Heart right ventricle (tissue), 16 donors: ENCODE measurements around the gene C14orf132. TPM values are rescaled to one million over a fixed set of nuclear protein-coding genes. Genes with fewer than 3 reads are reported as not detected.
"Not testable (repeated sequence)": the region's sequence is repeated elsewhere in the genome, so short reads cannot be mapped to it uniquely, and the experiment has no call there.

ENCODE experiments used
- ATAC-seq, 8 donors: fragments of 200-7000 bp; cut with Tn5 transposase; one replicate each; pipeline ENCODE4 v1.9.1; 2020; ENCODE audit warnings: mild to moderate bottlenecking in 8 of 8, moderate library complexity in 8 of 8, moderate number of reproducible peaks in 1 of 8
- DNase-seq, 2 donors: peaks; one replicate each; pipeline ENCODE4 v3.0.0-alpha.2; 2020
- H3K27ac ChIP-seq, 10 donors: fragments of 200-600 bp; sonication (generic) in 2 of 10; one replicate each; pipeline versions ENCODE4 v1.5.0 to v1.8.0; 2020 to 2022; ENCODE audit warnings: mild to moderate bottlenecking in 3 of 10
- H3K27me3 ChIP-seq, 7 donors: fragments of 200-600 bp; one replicate each; pipeline ENCODE4 v1.8.0; 2021 to 2022; ENCODE audit warnings: mild to moderate bottlenecking in 2 of 7
- H3K36me3 ChIP-seq, 9 donors: fragments of 200-600 bp; sonication (generic) in 1 of 9; one replicate each; pipeline versions ENCODE4 v1.5.0 to v1.8.0; 2020 to 2022; ENCODE audit warnings: mild to moderate bottlenecking in 2 of 9
- H3K4me1 ChIP-seq, 9 donors: fragments of 200-600 bp; sonication (generic) in 1 of 9; one replicate each; pipeline versions ENCODE4 v1.5.0 to v1.8.0; 2020 to 2022; ENCODE audit warnings: mild to moderate bottlenecking in 4 of 9
- H3K4me3 ChIP-seq, 10 donors: fragments of 200-600 bp; sonication (generic) in 2 of 10; one replicate each; pipeline versions ENCODE4 v1.5.0 to v1.8.0; 2020 to 2022; ENCODE audit warnings: mild to moderate bottlenecking in 7 of 10, moderate library complexity in 2 of 10
- H3K9me3 ChIP-seq, 11 donors: fragments of 200-600 bp in 10 of 11; sonication (generic) in 2 of 11; one replicate each; pipeline versions ENCODE4 v1.5.0 to v1.8.0; 2013 to 2022; ENCODE audit warnings: mild to moderate bottlenecking in 2 of 11, control low read depth in 1 of 11, moderate library complexity in 1 of 11
- CTCF ChIP-seq, 9 donors: fragments of 200-600 bp; sonication (generic) in 2 of 9; IDR thresholded peaks; one replicate each; pipeline versions ENCODE4 v1.5.0 to v1.8.0; 2021 to 2022; ENCODE audit warnings: antibody characterized with exemption in 9 of 9, mild to moderate bottlenecking in 5 of 9, moderate library complexity in 1 of 9
- WGBS, 2 donors: extraction: QIAGEN DNeasy Blood & Tissue Kit; methylation state at CpG; one replicate each; pipeline ENCODE4 v1.1.7; 2013; ENCODE audit warnings: inconsistent platforms in 1 of 2; 5-methylcytosine and 5-hydroxymethylcytosine counted together
- intact Hi-C, 10 donors: fragments of 100-400 bp; cut with DNase I; formaldehyde crosslinking; loops; one replicate each; pipeline versions ENCODE4 v1.11.1 to v1.14.2; 2022
- polyA plus RNA-seq, 2 donors: library from polyadenylated mRNA; stranded (reverse); fragments of 200-250 nt; gene quantifications; one replicate each; pipeline ENCODE4 v1.2.3, GENCODE V29; 2013
- total RNA-seq, 10 donors: library from RNA; stranded (reverse); fragmentation: NEBNext Ultra II Directional in 3 of 10; extraction: Animal tissue kit (Norgen Biotek cat#: 25700) in 3 of 10; gene quantifications; one replicate each; pipeline versions ENCODE4 v1.2.1 to v1.2.4, GENCODE V29; 2021 to 2023
- donor health status: Arrhythmogenic right ventricular cardiomyopathy.
- donor health status: ischemic (EF 13 %, LVEDD 7.1; RV severe dilation, severe dysfunction).
- donor health status: healthy with polysubstance abuse.
- donor health status: DM: no; HTN: yes; CAD: no.
- donor health status: DM: no; HTN: no; CAD: no.
- donor health status: ischemic (EF 25% LVEDD 6.9; RV normal size, moderate dysfunction).
- donor health status: ischemic (EF 25% LVEDD 5.7; RV mildly dilated, moderate dysfunction).
- donor health status: healthy.
- donor health status: DM: yes; HTN: yes; CAD: no.
- donor health status: Ischemic cardiomyopathy.
- donor health status: ischemic (EF 35%, LVEDD 5.7; RV mildly dilated, moderate dysfunction).
- donor health status: nonischemic (EF 11% LVEDD 7.7; RV severe dilation, severe dysfunction).
- donor health status: DM: yes; HTN: yes; CAD: no.
- donor health status: PGD.
- donor health status: ischemic (EF 29% LVEDD 5.4; RV normal size, mild dysfunction).
- donor health status: nonischemic (EF 23%, LVEDD 6.1; RV moderate dilation, normal function).

C14orf132 gene
- total and polyA plus RNA-seq, 12 donors = 0.80 to 16.2 (median 2.5) TPM

GRCh38 chr14:96072746-96073145 lies 33.6 kb downstream of the C14orf132 start:
- H3K27ac ChIP-seq = no peak overlapping the region
- intact Hi-C loops = no loop called here
- 91 to 96% methylated on average over 6 of the region's 6 CpGs for WGBS, 2 donors

DNA sequence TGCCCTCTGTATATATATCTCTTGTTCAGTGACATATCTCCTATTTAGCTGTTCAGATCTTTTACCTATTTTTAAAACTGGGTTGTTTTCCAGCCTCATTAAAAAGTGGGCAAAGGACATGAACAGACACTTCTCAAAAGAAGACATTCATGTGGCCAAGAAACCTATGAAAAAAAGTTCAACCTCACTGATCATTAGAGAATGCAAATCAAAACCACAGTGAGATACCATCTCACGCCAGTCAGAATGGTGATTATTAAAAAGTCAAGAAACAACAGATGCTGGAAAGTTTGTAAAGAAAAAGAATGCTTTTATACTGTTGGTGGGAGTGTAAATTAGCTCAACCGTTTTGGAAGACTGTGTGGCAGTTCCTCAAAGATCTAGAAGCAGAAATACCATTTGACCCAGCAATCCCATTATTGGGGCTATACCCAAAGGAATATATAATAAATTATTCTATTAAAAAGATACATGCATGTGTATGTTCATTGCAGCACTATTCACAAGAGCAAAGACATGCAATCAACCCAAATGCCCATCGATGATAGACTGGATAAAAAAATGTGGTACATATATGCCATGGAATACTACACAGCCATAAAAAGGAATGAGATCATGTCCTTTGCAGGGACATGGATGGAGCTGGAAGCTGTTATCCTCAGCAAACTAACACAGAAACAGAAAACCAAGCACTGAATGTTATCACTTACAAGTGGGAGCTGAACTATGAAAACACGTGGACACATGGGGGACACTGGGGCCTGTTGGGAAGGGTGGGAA lies 34.3 kb downstream of the C14orf132 start:
- H3K27me3 ChIP-seq, H3K27ac ChIP-seq, H3K4me1 ChIP-seq, DNase-seq, H3K4me3 ChIP-seq, intact Hi-C loops, H3K36me3 ChIP-seq, ATAC-seq, H3K9me3 ChIP-seq: not testable (repeated sequence)
- WGBS, 2 donors = 90 to 95% methylated on average over 4 of the region's 4 CpGs

More at GRCh38 chr14:96072746-96073145, 33.6 kb downstream of the C14orf132 start:
- H3K4me3 ChIP-seq = no peak overlapping the region
- H3K27me3 ChIP-seq = no peaks in the 10 kb centered on the region
- ATAC-seq (no peak), DNase-seq (no peak)
- H3K9me3 ChIP-seq = peaks cover 0 to 9% (median 0%) of the 10 kb centered on the region in 11 donors
- no peak for TF ChIP-seq CTCF (IDR thresholded peaks at IDR 0.05)
- H3K4me1 ChIP-seq = no peaks in the 10 kb centered on the region
- no peaks in the 10 kb centered on the region for H3K36me3 ChIP-seq

DNA sequence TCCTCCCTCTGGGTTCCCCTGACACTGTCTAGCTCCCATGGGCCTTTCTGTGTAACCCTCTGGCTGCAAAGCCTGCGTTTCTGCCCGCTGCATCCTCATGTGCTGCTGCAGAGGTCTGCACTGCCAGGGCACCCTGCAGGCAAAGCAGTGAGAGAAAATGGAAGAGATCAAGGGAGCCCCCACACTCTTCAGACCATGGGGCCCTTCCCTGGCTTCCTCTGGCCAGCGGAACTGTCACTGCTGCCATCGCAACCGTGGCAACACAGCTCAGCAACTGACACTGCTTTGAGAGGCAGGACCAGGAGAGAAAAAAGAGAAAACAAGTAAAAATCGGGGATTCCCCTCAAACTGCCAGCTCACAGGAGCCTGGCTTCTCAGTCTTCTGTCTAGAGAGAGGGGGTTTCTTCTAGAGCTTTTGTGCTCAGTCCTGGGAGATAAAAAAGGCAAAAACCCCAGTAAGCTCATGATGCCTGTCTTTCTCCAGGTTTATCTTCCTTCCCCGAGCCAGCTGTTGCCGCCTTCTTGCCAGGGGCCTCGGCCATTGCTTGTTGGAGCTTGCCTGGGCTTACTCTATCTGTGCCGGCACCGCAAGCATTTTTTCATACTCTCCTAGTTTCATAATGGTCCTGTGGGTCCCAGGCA lies 38.9 kb downstream of the C14orf132 start:
- WGBS, 2 donors = 66 to 72% methylated on average over 11 of the region's 11 CpGs
- no peak overlapping the region for H3K4me3 ChIP-seq
- intact Hi-C loops = no loop called here
- DNase-seq (no peak), ATAC-seq (no peak)
- H3K27ac ChIP-seq = no peak overlapping the region
- no peak for TF ChIP-seq CTCF (IDR thresholded peaks at IDR 0.05)
- no peaks in the 10 kb centered on the region for H3K36me3 ChIP-seq
- peaks cover 0 to 22% (median 0%) of the 10 kb centered on the region in 7 donors for H3K27me3 ChIP-seq
- no peaks in the 10 kb centered on the region for H3K4me1 ChIP-seq
- H3K9me3 ChIP-seq = peaks cover 0 to 9% (median 0%) of the 10 kb centered on the region in 11 donors

- Histone ChIP-seq H3K36me3 (no peaks in the 10 kb centered on the region), H3K27ac (no peak overlapping the region), H3K4me3 (no peak overlapping the region), H3K4me1 (no peaks in the 10 kb centered on the region), H3K27me3 (peaks cover 0 to 22% (median 0%) of the 10 kb centered on the region in 7 donors), H3K9me3 (peaks cover 0 to 6% (median 0%) of the 10 kb centered on the region in 11 donors)
- no peak for TF ChIP-seq CTCF (IDR thresholded peaks at IDR 0.05)
- ATAC-seq = no peak
- DNase-seq = no peak
- intact Hi-C loops = no loop called here
- 85 to 89% methylated on average over 6 of the region's 6 CpGs for WGBS, 2 donors
Observed at GRCh38 chr14:96078625-96079016, 39.5 kb downstream of the C14orf132 start.

DNA sequence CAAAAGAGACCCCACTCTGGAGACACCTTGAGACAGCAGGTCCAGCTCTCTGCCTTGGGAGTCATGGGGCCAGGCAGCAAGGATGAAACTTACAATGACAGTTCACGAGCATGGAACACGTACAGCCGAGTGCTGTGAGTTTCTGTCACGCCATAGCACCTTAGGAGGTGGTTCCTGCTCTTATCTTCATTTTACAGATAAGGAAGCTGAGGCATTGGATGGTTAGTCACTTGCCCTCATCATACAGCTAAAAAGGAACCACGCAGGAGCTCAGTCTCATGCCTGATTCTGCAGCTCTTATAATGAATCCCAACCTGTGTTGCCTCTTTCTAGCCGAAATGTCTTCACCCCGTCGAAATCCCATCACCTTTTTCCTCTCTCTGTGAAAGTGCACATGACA lies 39.9 kb downstream of the C14orf132 start:
- Histone ChIP-seq H3K27ac (no peak overlapping the region), H3K27me3 (peaks cover 0 to 22% (median 0%) of the 10 kb centered on the region in 7 donors), H3K9me3 (peaks cover 0 to 2% (median 0%) of the 10 kb centered on the region in 11 donors), H3K36me3 (no peaks in the 10 kb centered on the region), H3K4me3 (no peak overlapping the region), H3K4me1 (no peaks in the 10 kb centered on the region)
- ATAC-seq = no peak
- no peak for TF ChIP-seq CTCF (IDR thresholded peaks at IDR 0.05)
- no peak for DNase-seq
- intact Hi-C loops = no loop called here
- 55 to 67% methylated on average over 8 of the region's 8 CpGs for WGBS, 2 donors
